Measurements from ENCODE around the gene MRPS25. TPM values are rescaled to one million over a fixed set of nuclear protein-coding genes. Genes with fewer than 3 reads are reported as not detected.

The MRPS25 gene
- polyA plus RNA-seq, 2 of the 4 experiments (the other 2 are of a cell fraction), result 42.0 to 78.4 TPM

DNA sequence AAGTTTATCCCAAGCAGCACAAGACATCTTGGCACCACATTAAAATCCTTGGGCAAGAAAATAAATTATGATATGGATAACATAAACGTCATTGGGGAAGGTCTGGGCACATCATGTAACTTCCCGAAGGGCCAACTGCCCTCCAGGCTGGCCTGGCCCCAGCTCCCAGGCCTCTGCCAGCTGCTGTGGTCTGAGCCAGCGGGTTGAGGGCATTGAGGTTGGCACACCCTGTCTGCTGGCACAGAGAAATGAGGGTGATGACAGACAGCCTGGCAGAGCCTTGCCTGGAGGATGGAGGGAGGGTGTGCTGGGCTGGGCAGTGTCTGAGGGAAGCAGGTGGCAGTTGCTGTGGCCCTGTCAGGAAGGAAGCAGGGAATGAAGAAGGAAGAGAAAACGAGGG lies 37.1 kb upstream of the MRPS25 start:
- no peak for TF ChIP-seq CHD4 (IDR thresholded peaks at IDR 0.05; ENCODE audit: borderline replicate concordance)
- no peak for TF ChIP-seq SMC3 (IDR thresholded peaks at IDR 0.05)
- no peak for TF ChIP-seq TP53 (CRISPR knock-in tag; IDR thresholded peaks at IDR 0.05)
- TF ChIP-seq ELK1 (IDR thresholded peaks at IDR 0.05; ENCODE audit: low read depth, low read length), result no peak
- no peak for TF ChIP-seq USF2 (IDR thresholded peaks at IDR 0.05)
- TF ChIP-seq POLR2AphosphoS2 (conservative IDR thresholded peaks at IDR 0.05; ENCODE audit: low read length), result no peak
- ATAC-seq, result no peak
- H3K4me3 ChIP-seq, result no peak overlapping the region
- 33% methylated on average over 4 of the region's 4 CpGs for WGBS (ENCODE audit: missing lambda C conversion rate)
- H3K9me3 ChIP-seq, result no peaks in the 10 kb centered on the region
- H3K27ac ChIP-seq, result no peak overlapping the region
- ChIA-PET POLR2A (no interaction called here), CTCF (interaction anchor here (0.9 to 2.4 kb wide), 6 partner anchors 15 to 456 kb away, joined by 4 to 8 read pairs (median 6); no protein-coding TSS in a partner anchor)
- H3K4me2 ChIP-seq, result no peak overlapping the region
- no peak for DNase-seq (ENCODE audit: low read depth in 1 of 2, low spot score in 1 of 2)
- FAIRE-seq, result no peak
- H3K4me1 ChIP-seq, result peaks cover 10% of the 10 kb centered on the region

- peak; percentile 57 to 59 for ATAC-seq
- 34% methylated on average over 19 of the region's 19 CpGs for WGBS (ENCODE audit: missing lambda C conversion rate)
- Histone ChIP-seq H3K27ac (peak overlapping the region; percentile 78 to 88), H3K9me3 (no peaks in the 10 kb centered on the region), H3K4me2 (peak overlapping the region; percentile 85), H3K4me3 (peak overlapping the region; percentile 76), H3K4me1 (peaks cover 10% of the 10 kb centered on the region)
- DNase-seq (ENCODE audit: low read depth in 1 of 2, low spot score in 1 of 2), result no peak
- no peak for FAIRE-seq
- CTCF ChIA-PET, result interaction anchor here (0.6 to 8.2 kb wide), 4 partner anchors 9 to 173 kb away, joined by 3 to 46 read pairs (median 5); no protein-coding TSS in a partner anchor
- POLR2A ChIA-PET, result interaction anchor here (0.6 to 1.6 kb wide), 7 partner anchors 13 to 307 kb away, joined by 3 to 8 read pairs (median 3); partner anchors contain the start of genes CAPN7 and MRPS25
- TF ChIP-seq BHLHE40 (IDR thresholded peaks at IDR 0.05; ENCODE audit: low read depth, low read length), result no peak
- no peak for TF ChIP-seq ATOH8 (CRISPR knock-in tag; IDR thresholded peaks at IDR 0.05; ENCODE audit: low read depth)
- TF ChIP-seq CHD2 (IDR thresholded peaks at IDR 0.05; ENCODE audit: low read length, partially characterized antibody), result no peak
- no peak for TF ChIP-seq JUNB (IDR thresholded peaks at IDR 0.05)
- no peak for TF ChIP-seq NFE2L2 (conservative IDR thresholded peaks at IDR 0.05; ENCODE audit: low read length)
- TF ChIP-seq, protein P1, sequence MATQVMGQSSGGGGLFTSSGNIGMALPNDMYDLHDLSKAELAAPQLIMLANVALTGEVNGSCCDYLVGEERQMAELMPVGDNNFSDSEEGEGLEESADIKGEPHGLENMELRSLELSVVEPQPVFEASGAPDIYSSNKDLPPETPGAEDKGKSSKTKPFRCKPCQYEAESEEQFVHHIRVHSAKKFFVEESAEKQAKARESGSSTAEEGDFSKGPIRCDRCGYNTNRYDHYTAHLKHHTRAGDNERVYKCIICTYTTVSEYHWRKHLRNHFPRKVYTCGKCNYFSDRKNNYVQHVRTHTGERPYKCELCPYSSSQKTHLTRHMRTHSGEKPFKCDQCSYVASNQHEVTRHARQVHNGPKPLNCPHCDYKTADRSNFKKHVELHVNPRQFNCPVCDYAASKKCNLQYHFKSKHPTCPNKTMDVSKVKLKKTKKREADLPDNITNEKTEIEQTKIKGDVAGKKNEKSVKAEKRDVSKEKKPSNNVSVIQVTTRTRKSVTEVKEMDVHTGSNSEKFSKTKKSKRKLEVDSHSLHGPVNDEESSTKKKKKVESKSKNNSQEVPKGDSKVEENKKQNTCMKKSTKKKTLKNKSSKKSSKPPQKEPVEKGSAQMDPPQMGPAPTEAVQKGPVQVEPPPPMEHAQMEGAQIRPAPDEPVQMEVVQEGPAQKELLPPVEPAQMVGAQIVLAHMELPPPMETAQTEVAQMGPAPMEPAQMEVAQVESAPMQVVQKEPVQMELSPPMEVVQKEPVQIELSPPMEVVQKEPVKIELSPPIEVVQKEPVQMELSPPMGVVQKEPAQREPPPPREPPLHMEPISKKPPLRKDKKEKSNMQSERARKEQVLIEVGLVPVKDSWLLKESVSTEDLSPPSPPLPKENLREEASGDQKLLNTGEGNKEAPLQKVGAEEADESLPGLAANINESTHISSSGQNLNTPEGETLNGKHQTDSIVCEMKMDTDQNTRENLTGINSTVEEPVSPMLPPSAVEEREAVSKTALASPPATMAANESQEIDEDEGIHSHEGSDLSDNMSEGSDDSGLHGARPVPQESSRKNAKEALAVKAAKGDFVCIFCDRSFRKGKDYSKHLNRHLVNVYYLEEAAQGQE (IDR thresholded peaks at IDR 0.05), result no peak
- TF ChIP-seq PBX3 (IDR thresholded peaks at IDR 0.05), result no peak
- peak; percentile 71; the same call in 1 of the 2 replicates for TF ChIP-seq PHF8 (IDR thresholded peaks at IDR 0.05; ENCODE audit: borderline replicate concordance, low read depth)
- no peak for TF ChIP-seq KDM5A (IDR thresholded peaks at IDR 0.05)
- no peak for TF ChIP-seq FOXS1 (CRISPR knock-in tag; IDR thresholded peaks at IDR 0.05)
- no peak for TF ChIP-seq SREBF2 (IDR thresholded peaks at IDR 0.05)
- no peak for TF ChIP-seq HOXA7 (CRISPR knock-in tag; IDR thresholded peaks at IDR 0.05)
- TF ChIP-seq JUN (IDR thresholded peaks at IDR 0.05), result peak in 1 of 2 experiments; percentile 49; a peak in 3 of 5 replicates
Observed at GRCh38 chr3:15099364-15100098, 34.4 kb upstream of the MRPS25 start.
